Globus pallidus (tissue), 1 donor: ENCODE data around the gene TENT5A.

Experiments used
- DNase-seq: peaks from one replicate; pipeline ENCODE4 v3.0.0-alpha.2; 2015; ENCODE audit warnings: low spot score

The TENT5A gene

DNA sequence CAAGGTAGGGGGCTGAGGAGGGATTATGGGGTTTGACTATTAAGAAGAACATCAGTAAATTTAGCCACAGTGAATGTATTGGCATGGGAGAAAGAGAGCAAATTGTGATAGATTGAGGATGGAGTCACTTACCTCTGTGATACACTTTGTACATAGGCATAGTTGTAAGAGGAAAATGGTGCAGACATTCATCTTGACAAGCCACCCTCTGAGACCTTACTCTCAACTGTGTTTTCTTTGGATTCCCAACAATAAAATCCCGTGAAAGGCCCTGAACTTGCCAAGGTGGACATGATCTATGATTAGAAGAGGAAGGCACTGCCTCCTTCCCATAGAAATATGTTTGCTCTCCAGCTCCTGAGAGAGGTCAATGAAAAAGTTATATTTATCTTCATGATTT lies 18.6 kb upstream of the TENT5A start:
- DNase-seq: no peak

DNA sequence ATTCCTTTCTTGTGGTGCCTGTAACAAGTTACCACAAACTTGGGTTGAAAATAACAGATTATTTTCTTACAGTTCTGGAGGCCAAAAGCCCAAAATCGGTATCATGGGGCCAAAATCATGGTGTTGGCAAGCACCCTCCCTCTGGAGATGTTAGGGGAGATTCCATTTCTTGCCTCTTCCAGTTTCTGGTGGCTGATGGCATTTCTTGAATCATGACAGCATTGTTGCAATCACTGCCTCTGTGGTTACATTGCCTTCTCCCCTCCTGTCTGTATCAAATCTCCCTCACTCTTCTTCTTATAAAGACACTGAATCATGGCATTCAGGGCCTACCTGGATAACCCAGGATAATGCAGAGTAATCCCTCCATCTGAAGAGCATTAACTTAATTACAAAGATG lies 17.9 kb upstream of the TENT5A start:
- no peak for DNase-seq

DNA sequence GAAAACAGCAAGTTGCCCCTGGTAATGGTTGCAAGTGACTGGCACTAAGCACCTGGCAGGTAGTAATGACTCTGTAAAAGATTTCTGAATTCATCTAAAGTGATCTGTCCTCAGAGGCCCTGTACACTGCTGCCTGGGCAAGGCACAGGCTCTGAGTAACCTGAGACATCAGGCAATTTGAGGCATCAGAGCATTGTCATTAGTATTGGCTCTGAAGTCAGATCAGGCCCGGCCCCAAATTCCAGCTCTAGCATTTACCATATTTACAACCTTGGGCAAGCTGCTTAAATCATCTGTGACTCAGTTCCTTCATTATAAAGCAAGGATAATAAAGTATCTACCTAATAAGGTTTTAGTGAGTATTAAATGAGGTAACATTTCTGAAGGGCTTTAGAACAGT lies 17.3 kb upstream of the TENT5A start:
- no peak for DNase-seq

DNA sequence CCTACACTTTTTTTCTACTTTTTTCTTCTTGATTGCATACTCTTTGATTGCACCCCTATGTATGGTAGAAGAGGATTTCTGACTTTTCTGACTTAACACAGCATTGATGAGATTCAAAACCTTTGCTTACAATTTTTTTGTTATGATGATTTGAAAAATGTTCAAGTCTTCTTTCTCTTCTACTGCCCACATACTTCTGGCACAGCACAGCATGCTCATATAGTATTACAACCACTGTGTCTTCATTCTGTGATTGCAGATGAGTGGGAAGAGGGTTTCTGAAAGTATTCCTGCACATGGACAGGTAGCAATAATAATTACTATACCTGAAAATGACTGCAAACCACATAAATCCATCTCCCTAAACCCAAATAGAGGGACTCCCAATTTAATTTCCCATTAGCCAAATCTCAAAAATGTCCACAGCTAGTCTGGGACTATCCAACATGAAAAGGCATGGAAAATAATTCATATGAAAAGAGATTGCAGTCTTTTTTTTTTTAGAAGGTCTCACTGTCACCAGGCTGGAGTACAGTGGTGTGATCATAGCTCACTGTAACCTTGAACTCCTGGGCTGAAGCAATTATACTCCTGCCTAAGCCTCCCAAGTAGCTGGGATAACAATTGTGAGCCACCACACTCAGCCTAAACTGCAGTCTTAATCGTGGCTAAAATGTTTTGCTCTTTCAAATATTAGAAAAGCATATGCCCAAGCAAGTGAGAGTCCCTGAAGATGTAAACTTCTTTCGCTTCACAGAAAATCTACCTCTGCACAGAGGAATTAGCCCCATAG lies 15.9 kb upstream of the TENT5A start:
- DNase-seq: no peak

DNA sequence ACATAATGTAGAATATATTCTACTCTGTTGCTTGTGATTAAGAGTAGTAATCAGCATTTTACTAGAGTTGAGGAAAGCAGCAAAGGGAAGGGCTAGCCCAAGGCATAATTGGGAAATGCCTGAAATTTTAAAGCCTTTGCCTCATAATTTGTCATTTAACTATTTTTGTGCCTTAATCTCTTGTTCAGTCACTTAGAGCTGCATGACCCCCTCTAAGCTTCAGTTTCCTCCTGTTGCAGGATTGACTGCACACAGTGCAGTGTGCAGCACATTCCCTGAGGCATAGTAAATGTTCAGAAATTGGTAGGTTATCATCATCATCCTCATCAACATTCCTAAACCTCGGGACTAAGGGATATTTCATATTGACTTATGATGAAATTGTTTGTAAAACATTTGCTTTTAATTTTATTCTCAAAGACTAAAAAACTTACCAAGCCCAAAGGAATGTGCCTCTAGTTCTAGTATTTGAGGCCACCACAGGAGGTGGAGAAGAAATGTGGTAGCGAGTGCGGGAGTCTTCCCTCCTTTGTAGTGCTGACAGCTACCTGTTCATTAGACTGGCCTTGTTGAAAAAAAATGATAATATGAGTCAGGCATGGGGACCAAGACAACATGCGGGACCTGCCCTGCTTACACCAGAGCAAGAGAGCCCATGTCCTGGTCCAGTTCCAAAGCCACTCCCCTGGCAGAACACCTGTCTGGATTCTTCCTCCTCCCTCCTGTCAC lies 14.8 kb upstream of the TENT5A start:
- DNase-seq: no peak

DNA sequence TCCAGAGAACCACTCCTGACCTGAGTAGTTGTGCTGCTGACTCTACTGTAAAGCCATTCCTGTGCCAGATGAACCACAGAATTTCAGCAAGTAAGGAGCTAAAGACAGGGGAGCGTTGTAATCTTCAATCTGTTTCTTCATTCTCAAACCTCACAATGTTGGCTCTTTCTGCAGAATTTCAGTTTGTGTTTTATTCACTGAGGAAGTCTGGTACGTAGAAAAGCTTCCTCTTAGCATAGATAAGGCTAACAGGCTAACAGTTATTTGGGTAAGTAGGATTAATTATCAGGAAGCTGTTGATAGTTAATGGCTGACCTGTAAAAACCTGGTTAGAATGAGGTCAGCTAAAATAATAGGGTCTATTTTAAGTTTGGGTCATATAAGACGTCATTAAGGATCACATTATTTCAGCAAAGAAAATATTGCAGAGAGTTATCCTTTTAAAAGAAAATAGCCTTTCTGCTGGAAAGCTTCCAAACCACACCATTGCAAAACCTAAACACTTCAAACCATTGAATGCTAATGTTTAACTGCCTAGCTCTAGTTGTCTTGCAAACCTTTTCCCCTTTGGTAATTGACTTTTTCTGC lies 14.1 kb upstream of the TENT5A start:
- DNase-seq: no peak

DNA sequence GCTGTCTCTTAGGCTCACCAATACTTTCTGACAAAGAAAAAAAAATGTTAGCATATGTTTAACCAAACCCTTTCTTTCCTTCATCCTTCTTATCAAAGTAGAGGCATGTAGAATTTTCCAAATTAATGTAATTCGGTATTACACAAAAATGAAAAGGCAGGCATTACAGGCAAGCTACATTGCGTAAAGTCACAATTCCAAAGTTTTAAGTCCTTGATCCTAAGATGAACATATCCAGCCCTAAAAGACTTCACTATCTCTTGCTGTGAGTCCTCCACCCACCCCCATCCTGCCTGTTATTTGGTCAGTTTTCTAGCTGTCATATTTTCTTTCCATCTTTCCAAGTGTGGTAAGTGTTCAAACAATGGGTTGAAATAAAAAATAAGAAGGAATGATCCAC lies 12.1 kb upstream of the TENT5A start:
- no peak for DNase-seq

DNA sequence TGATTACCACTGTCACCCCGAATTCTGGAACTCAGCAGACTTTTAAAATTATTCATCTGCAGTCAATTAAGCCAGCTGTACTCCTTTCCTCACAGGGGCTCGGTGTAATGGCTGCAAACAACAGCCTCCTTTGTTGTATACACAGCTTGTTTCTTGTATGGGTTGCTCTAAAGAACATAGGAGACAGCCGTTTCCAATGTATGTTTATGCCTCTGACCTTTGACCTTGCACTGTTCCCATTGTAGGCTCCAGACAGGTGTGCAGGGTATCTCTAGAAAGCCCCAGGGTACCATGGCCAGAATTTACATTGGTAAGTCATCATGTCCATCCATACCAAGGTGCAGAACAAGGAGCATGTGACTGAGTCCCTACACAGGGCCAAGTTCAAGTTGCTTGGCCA lies 11.5 kb upstream of the TENT5A start:
- DNase-seq: no peak

DNA sequence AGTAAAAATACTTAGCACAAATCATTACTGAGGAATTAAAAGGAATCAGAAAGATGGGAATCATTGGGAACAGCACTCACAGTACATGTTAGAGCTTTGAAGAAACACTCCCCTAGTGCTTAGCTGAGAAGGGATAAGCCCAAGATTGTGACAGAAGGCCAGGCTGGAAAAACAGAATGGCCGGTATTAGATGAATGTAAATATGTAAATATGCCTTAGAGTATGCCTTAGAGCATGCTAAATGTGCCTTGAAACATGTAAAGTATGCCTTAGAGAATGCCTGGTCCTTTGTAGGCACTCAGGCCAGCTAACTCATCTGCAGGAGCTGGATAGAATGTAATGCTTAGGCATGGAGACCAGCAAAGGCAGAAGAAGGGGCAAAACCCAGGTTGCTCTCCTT lies 10.6 kb upstream of the TENT5A start:
- no peak for DNase-seq

DNA sequence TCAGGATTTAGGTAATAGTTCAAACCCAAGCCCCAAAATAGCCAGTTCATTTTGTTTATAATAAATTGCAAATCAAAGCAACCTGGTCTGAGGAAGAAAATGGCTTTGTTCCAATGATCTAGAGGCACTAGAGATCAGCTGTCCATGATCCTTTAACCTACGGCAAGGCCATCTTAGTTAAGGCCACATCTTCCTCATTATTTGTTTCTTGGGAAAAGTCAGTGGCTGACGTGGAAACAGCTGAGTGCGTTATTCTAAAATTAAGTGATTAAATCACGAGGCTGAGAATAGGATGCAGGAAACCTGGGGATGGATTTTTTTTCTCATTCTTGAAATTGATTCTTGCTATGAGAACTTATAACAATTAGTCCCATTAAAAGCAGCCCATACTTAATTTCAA lies 10.1 kb upstream of the TENT5A start:
- DNase-seq: no peak

DNA sequence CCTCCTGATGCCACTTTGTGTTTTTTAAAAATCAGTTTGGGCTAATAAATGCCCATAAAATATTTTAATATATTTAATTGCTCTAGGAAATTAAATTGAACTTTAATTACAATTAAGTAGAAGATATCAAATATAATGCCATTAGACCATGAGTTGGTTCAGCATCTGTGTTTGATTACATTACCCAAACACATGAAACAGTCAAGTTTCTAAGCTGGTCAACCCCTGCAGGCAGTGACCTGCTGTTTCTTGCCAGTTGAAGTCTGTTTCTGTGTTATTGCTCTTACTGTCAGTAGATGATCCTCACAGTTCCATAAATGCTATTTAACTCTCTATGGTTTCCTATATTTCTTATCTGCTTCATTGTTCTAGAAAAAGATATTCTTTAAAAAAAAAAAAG lies 9.7 kb upstream of the TENT5A start:
- DNase-seq: no peak

DNA sequence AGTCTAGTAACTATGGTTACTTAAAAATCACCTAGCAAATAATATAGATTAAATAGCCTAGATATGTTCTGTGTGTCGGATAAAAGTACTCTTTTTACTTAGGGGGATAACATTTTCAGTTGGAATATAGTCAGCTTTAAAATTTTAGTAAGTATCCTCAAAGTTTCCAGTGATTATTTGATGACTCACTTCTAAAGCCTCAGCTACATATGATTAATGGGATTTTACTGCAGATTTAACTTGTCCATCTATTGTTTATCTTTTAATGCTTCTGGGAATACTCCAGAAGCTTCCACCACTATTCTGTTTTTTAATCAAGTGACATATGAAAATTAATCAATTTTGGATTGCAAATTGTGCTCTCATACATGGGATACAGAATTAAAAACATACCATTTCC lies 8.7 kb upstream of the TENT5A start:
- DNase-seq: no peak

DNA sequence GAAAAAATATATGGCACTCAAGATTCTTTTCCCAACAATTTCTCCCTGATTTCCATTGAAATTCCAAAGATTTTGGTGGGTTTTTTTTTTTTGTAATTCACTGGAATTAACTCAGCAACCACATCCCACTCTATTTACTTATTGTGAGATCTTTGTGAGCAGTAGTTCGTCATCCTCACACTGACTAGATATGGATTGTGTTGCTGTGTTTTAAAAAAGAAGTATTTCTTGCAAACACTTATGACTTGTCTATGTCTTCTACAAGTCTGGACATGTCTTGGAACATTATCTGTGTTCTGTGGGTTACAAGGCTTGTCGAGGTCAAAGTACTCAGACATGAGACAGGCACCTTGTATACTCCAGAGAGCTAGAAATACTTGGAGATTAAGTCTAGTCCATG lies 7.3 kb upstream of the TENT5A start:
- DNase-seq: no peak

DNA sequence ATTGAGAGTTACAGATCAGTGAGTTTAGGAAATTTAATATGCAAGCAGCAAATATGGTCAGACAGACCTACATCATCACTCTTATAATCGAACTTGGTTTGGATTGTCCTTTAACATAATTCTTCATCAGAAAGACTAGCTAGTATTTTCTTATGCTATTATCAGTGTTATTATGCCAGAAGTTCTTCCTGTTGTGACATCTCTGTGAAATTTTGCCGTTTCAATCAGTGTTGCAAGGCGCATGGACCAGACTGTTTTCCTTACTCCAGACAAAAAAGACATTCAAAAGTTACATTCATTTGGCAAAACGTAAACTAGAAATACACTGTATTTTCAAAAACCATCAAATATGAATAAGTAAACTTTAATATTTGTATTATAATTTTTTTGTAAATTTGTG lies 5.7 kb upstream of the TENT5A start:
- DNase-seq: no peak

DNA sequence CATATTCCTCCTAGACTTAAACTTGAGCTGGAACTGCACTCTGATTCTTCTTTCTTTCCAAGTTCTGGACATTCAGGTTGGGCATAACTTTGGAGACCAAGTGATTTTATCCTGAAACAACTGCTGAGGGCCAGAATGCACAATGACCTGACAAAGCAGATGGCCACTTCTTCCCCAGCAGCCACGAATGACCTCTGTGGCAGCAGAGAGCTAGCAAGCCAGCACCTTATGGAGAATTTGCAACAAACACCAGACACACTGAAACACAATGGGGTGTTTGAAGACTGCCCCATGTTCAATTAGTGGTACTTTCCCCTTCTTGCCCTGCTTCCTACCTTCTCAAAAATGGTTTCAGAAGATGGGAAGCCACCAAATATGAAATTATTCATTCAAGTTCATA lies 4.2 kb upstream of the TENT5A start:
- DNase-seq: no peak

DNA sequence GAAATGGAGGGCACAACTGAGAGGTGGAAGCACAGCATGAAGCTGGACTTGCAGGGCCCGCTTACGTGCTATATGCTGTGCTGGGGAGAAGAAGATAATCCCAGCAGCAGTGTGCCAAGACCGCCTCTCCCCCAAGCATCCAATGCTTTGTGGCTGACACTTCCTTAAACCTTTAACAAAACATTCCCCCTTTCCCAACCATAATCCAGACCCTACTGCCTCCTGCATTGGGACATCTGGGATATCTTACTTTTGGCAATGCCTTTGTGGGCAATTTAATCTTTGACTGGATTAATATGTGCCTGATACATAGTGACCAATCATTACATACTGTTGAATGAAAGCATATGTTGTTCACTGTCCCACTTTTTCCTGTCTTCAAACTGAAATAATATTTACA lies 3.1 kb upstream of the TENT5A start:
- DNase-seq: no peak

DNA sequence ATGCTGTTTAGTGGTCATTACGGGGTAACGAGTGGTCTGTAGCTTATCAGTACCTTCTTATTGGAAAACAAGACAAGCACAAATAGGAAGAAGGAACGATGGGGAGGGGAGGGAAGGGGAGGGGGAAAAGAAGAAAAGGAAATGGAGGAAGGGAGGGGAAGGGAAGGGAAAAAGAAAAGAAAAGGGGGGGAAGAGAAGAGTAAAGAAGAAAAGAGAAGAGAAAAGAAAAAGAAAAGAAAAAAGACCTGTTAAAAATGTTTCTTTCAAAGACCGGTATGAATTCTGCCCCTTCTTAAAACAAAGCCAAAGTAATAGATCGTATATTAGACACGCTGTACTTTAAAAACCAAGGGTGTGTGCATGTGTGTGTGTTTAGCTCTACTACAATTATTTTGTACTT lies 2.4 kb upstream of the TENT5A start:
- no peak for DNase-seq

DNA sequence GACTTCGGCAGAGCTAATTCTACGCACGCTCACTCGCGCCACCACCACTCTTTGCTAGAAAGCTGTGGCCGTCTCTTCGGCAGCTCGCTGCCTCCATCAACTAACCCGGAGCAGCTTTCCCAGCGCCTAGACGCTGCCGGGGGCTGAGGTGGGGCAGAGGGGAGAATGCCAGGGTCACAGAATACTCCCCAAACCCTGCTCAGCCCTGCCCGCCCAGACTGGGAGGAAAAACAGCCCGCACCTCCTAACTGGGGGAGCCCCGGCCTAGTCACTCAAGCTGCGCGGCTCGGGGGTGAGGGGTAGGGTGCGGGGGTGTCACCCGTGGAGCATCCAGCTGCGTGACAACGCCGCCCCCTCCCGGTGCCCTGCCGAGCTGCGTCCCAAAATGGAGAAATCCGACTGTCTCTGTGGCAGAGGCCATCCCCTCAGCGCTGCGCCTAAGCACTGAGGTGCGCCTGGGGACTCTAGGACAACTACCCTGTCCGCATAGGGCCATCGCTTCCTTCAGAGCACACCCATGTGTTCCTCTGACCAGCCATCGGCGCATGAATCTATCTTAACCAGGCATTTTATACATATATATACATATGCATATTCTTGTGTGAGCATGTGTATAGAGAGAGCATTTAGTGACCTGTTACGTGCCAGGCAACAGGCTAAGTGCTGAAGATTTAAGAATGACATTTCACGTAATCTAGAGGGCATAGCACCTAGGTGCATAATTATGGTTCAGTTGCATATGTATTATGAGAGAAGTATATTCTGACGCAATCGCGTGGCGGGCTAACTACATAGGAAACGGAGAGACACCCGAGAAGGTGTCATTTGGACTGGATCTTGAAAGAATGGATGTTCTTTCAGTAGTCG lies 1.5 kb upstream of the TENT5A start:
- peak; percentile 74 for DNase-seq

DNA sequence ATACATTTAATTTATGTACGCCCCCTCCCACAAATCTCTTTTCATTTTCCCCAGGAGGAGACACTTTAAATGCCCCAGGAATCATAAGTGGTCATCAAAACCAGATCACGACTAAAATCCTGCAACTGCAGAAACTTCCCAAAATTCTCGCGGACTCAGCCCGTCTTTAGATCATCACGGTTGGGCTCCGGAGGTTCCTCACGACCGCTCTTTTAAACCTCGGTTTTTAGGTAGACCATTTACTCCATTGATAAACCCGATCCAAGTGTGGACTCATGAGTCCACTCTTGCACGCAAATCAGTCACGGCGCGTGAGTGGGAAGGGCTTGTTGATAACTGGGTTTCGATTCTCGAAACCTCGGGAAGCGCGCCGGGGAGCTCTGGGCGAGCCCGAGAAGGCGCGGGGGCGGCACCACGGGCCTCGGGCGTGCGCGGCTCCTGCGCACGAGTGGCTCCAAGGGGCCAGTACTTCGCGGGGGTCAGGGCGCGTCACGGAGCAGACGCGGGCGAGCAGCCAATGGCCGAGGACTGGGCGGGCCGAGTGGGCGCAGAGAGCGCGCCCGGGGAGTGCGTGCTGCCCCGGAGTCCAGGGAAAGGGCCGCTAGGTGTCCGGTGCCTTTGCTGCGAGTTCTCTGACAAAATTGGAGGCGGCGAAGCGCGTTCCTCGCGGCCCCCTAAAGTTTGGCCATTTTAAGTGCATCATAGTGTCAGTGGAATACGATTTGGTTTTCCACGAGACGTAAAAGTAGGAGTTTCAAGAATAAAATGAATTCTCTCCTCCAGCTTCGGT lies 635 bp upstream of the TENT5A start:
- peak; percentile 68 for DNase-seq

DNA sequence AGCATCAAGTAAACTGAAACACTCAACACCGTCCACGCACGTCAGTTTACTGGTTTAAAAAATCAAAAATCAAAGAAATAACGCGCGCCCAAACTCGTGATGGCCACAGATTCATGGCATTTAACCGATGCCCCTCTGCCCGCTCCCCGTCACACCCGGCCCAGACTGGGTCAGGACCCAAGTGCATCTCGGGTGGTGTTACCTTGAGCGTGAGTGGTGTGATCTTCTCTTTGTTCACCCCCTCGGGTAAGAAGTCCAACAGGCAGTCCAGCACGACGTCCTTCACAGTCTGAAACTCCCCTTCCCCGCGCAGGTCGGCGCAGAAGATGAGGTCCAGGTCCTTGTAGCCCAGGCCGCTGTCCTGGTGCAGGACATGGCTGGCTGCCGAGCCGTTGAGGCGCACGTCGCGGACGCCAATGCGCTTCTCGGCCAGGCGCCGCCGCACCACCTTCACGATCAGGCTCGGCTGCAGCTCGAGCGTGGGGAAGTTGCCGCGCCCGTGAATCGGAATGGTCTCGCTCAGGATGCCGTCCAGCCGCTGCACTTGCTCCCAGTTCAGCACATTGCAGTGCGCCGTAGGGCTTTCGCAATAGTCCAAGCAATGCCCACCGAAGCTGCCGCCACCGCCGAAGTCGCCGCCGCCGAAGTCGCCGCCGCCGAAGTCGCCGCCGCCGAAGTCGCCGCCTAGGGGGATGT lies 945 bp downstream of the TENT5A start:
- peak; percentile 22 for DNase-seq
